ENCODE data around the gene PDE6D. TPM values are rescaled to one million over a fixed set of nuclear protein-coding genes. Genes with fewer than 3 reads are reported as not detected.

PDE6D gene
- total and polyA plus RNA-seq, 2 experiments from 2014 or later: 35.2 to 55.6 TPM

DNA sequence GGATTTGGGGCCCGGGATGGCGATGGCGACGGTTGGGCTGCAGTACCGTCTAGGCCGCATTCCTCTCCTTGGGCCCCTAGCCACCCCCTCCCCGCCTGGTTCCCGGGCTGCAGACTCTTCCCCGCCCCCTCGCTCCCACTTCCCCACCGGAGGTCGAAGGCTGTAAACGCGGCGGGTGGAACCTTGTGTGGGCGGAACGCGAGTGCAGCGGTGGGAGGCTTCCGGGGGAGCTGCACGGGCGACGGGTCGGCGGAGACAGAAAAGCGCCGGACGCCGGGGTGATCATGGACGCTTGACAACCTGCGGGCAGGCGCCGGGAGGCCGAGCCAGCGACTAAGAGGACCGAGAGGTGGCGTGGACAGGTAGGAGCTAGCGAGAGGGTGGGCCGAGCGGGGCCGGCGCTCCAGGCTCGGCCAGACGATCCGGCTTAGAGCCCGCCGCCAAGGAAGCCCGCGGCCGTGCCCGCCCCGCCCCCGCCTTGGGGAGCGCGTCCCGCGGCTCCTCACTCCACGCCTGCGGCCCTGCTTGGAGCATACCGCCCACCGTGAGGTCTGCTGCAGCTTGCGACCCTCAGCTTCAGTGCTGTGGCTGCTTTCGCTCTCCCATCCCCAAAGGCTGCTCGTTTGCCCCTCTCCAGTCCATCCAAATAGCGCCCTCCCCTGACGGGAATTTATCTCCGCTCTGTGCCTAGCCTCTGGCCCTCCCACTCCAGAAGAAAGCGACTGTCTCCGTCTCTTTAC, 5.3 kb upstream of the PDE6D start, which contains the start of gene COPS7B (continued):
- TF ChIP-seq, protein P1, sequence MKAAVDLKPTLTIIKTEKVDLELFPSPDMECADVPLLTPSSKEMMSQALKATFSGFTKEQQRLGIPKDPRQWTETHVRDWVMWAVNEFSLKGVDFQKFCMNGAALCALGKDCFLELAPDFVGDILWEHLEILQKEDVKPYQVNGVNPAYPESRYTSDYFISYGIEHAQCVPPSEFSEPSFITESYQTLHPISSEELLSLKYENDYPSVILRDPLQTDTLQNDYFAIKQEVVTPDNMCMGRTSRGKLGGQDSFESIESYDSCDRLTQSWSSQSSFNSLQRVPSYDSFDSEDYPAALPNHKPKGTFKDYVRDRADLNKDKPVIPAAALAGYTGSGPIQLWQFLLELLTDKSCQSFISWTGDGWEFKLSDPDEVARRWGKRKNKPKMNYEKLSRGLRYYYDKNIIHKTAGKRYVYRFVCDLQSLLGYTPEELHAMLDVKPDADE (IDR thresholded peaks at IDR 0.05): peak; percentile 86
- TF ChIP-seq, protein P2, sequence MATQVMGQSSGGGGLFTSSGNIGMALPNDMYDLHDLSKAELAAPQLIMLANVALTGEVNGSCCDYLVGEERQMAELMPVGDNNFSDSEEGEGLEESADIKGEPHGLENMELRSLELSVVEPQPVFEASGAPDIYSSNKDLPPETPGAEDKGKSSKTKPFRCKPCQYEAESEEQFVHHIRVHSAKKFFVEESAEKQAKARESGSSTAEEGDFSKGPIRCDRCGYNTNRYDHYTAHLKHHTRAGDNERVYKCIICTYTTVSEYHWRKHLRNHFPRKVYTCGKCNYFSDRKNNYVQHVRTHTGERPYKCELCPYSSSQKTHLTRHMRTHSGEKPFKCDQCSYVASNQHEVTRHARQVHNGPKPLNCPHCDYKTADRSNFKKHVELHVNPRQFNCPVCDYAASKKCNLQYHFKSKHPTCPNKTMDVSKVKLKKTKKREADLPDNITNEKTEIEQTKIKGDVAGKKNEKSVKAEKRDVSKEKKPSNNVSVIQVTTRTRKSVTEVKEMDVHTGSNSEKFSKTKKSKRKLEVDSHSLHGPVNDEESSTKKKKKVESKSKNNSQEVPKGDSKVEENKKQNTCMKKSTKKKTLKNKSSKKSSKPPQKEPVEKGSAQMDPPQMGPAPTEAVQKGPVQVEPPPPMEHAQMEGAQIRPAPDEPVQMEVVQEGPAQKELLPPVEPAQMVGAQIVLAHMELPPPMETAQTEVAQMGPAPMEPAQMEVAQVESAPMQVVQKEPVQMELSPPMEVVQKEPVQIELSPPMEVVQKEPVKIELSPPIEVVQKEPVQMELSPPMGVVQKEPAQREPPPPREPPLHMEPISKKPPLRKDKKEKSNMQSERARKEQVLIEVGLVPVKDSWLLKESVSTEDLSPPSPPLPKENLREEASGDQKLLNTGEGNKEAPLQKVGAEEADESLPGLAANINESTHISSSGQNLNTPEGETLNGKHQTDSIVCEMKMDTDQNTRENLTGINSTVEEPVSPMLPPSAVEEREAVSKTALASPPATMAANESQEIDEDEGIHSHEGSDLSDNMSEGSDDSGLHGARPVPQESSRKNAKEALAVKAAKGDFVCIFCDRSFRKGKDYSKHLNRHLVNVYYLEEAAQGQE (IDR thresholded peaks at IDR 0.05; ENCODE audit: unreplicated experiment): no peak

DNA sequence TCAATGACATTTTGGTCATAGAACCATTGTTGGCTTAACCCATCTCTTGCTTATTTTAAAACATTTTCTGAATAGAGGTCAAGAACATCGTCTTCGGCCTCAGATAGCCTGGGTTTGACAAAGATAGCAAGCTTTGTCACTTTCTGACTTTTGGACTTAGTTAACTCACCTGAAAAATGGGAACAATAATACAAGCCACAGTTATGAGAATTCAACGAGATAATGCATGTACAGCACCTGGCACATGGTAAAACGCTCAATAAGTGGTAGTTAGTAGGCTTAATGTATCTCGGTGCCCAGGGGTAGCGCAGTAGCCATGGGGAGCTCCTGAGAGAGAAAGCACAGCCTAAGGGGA, 4.7 kb upstream of the PDE6D start:
- Mint-ChIP-seq H3K9me3 (no peaks in the 10 kb centered on the region), H3K27me3 (ENCODE audit: insufficient read depth, low read depth, poor library complexity) (peaks cover 4% of the 10 kb centered on the region), H3K36me3 (ENCODE audit: low read depth) (peaks cover 7% of the 10 kb centered on the region; the same call in 2 of the 3 replicates), H3K4me1 (peaks cover 27% of the 10 kb centered on the region), H3K27ac (peak overlapping the region; percentile 97), H3K4me3 (peak overlapping the region; percentile 85)
- no peaks in the 10 kb centered on the region for H3K9me2 ChIP-seq (ENCODE audit: insufficient read depth)
- H3K4me1 ChIP-seq (ENCODE audit: insufficient read depth): peaks cover 23% of the 10 kb centered on the region
- H3K79me2 ChIP-seq (replicated peaks; ENCODE audit: insufficient read depth): peaks cover 79% of the 10 kb centered on the region
- H3K4me3 ChIP-seq: peak overlapping the region; percentile 98
- peak overlapping the region; percentile 99 for H3K4me2 ChIP-seq
- no peaks in the 10 kb centered on the region; the same call in 1 of the 2 replicates for H3K36me3 ChIP-seq (ENCODE audit: insufficient read depth)
- no peaks in the 10 kb centered on the region for H3K27me3 ChIP-seq (ENCODE audit: insufficient read depth)
- DNase-seq (ENCODE audit: low spot score): no peak
- peak overlapping the region; percentile 99 for H3K27ac ChIP-seq (ENCODE audit: low read depth)
- no peak for ATAC-seq
- peaks cover 21% of the 10 kb centered on the region for H3F3A ChIP-seq (replicated peaks; ENCODE audit: low read depth)
- TF ChIP-seq STAT1 (IDR thresholded peaks at IDR 0.05; ENCODE audit: unreplicated experiment) (no peak), ZNF331 (CRISPR knock-in tag; IDR thresholded peaks at IDR 0.05; ENCODE audit: low read depth) (no peak), CREB1 (CRISPR knock-in tag; IDR thresholded peaks at IDR 0.05; ENCODE audit: low read depth) (no peak), EZH2phosphoT487 (IDR thresholded peaks at IDR 0.05; ENCODE audit: unreplicated experiment) (no peak), POLR2AphosphoS5 (IDR thresholded peaks at IDR 0.05; ENCODE audit: low read depth) (no peak), ZNF114 (CRISPR knock-in tag; IDR thresholded peaks at IDR 0.05) (no peak)
- TF ChIP-seq, protein P3, sequence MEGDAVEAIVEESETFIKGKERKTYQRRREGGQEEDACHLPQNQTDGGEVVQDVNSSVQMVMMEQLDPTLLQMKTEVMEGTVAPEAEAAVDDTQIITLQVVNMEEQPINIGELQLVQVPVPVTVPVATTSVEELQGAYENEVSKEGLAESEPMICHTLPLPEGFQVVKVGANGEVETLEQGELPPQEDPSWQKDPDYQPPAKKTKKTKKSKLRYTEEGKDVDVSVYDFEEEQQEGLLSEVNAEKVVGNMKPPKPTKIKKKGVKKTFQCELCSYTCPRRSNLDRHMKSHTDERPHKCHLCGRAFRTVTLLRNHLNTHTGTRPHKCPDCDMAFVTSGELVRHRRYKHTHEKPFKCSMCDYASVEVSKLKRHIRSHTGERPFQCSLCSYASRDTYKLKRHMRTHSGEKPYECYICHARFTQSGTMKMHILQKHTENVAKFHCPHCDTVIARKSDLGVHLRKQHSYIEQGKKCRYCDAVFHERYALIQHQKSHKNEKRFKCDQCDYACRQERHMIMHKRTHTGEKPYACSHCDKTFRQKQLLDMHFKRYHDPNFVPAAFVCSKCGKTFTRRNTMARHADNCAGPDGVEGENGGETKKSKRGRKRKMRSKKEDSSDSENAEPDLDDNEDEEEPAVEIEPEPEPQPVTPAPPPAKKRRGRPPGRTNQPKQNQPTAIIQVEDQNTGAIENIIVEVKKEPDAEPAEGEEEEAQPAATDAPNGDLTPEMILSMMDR (conservative IDR thresholded peaks at IDR 0.05; ENCODE audit: low read depth in 2 of 2): no peak
- TF ChIP-seq, protein P2 (IDR thresholded peaks at IDR 0.05; ENCODE audit: unreplicated experiment): no peak
- TF ChIP-seq, protein P1 (IDR thresholded peaks at IDR 0.05): no peak
- H2AFZ ChIP-seq: peak overlapping the region; percentile 98
- H4K20me1 ChIP-seq (replicated peaks; ENCODE audit: insufficient read depth): peaks cover 29% of the 10 kb centered on the region; the same call in 1 of the 2 replicates

Measured in GM23338 (cell line).